DMS79 (cell line): ENCODE measurements around the gene OAF.

Experiments used
- DNase-seq: peaks from one replicate; lab custom pipeline; 2025; lab: John Stamatoyannopoulos, UW

The OAF gene

DNA sequence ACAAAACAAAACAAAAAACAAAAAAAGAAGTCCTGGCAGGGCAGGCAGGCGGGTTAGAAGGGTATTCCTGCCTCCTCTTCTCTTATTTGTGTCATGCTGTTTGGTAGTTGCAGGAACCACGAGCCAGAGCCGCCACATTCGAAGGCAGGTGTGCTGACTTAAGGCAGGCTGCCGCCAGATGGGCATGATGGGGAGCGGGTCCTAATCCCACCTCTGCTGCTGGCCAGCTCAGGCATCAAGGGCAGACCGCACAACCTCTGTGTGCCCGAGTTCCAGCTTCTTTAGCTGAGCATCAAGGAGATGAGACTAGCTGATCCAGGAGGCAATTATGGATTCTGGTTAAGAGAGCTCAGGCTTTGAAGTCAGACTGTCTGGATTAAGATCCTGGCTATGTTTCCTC, 12.1 kb downstream of the OAF start:
- DNase-seq = no peak

DNA sequence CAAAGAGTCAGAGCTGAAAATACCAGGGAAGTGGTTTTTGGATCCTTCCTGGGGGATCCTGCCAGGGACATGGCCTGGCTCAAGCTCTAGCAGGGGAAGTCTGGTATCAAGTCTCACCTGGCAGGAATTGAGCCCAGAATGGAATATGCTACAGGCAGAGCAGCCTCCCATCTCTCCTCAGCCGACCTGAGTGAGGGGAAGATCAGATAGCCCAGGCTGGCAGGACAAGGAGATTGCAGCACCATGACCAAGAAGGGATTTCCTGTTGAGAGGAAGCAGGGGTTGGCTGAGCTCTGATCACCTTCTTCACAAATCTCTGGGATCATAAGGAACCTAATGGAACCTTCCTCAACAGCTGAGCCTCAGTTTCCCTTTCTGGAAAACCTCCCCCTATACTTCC, 13.0 kb downstream of the OAF start:
- no peak for DNase-seq

DNA sequence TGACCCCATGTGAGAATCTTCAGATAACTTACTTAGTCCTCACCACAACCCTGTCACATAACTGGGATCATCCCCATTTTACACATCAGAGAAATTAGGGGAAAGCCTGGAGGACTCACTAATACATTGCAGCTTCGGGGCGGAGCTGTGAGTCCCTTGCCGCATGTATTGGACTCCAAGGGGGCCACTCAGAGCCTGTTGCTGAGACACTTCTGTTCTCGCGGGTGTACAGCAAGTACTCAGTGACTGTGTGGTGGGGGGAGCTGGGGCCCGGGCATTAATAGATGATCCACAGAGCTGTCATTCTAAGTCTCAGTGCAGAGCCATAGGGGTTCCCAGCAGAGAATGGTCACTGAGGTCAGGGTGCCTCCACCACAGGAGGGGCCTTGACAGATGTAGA, 13.5 kb downstream of the OAF start:
- no peak for DNase-seq

DNA sequence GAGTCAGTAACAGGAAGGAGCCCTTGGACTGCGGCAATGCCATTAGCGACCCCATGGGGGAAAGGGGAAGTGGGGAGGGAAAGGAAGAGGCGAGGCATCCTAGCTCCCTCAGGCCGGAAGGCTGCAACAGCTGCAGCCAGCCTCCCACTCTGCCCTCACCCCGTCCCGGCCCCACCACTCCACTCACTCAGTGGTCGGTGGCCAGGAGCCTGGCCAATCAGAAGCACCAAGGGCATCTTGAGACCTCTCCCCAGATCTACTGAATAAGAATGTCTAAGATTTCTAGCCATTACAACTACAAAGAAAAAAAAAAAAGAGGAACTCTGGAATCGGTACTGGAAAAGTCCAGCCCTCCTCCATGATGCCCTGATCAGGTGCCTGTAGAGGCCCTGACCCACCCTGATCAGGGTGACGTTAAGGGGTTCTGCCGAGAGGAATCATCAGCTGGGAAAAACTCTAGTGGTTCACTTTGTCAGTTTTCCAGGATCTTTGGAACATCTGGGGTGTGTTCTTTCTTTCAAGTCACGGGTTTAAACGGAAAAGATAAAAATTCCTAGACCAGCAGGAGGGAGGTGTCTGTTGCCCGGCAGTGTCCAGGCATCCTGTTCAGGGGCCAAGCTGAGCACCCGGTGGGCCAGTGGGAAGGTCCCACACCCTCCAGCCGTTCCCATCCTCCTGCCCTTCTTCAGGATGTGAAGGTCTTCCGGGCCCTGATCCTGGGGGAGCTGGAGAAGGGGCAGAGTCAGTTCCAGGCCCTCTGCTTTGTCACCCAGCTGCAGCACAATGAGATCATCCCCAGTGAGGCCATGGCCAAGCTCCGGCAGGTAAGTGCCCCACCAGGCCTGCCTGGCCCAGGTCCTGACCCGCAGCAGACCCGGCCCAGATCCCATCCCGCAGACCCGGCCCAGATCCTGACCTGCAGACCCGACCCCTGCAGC, 14.4 kb downstream of the OAF start:
- DNase-seq = no peak

DNA sequence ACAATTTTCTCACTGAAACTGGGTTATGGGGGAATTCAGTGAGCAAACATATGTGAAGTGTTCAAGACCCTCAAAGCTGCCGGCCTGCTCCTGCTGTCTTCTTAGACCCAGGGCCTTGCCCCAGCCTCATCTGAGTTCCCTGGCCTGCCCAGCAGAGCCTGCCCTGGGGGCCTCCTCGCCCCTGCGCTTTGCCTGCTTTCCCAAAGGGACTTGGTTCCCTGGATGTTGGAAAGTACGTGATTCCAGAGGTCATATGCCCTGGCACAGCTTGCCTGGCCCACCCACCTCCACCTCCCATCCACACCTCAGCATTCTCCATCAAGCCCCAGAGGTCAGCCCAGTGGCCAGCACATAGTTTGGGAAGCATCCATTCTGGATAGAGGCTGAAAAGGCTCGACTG, 15.4 kb downstream of the OAF start:
- no peak for DNase-seq

DNA sequence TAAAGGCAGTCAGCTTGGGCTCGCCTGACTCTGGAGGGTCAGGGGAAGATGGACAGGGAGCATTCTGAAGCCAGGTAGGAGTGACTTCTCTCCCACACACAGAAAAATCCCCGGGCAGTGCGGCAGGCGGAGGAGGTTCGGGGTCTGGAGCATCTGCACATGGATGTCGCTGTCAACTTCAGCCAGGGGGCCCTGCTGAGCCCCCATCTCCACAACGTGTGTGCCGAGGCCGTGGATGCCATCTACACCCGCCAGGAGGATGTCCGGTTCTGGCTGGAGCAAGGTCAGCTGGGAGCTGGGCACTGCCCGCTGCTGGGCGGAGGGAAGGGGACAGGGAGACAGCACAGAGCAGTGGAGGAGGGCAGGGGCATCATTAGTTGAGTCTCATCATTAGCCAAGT, 15.9 kb downstream of the OAF start:
- DNase-seq = no peak

DNA sequence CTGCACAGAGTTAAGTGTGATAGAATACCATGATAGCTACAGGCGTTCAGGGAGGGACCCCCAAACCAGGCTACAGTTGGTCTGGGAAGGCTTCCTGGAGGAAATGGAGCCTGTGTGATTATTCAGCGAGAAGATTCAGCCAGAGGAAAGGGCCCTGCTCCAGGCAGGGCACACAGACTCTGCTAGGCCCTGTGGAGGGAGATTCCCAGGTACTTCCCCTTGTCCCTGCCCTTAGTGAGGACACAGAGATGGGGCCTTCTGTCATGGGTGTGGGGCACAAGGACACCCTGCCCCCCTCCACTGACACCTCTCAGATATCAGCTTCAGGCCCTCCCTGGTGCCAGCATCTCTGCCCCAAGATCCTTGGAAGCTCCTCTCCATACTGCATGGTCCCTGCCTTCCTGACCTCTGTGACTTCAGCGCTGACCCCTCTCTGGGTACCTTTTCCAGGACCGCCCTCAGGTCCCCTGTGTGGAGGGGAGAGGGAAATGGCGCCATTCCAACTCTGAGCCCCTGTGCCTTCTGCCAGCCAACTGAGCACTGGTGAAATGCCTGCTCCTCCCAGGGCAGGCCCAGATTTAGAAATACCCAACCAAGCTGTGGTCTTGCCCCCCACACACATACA, 16.5 kb downstream of the OAF start:
- no peak for DNase-seq

DNA sequence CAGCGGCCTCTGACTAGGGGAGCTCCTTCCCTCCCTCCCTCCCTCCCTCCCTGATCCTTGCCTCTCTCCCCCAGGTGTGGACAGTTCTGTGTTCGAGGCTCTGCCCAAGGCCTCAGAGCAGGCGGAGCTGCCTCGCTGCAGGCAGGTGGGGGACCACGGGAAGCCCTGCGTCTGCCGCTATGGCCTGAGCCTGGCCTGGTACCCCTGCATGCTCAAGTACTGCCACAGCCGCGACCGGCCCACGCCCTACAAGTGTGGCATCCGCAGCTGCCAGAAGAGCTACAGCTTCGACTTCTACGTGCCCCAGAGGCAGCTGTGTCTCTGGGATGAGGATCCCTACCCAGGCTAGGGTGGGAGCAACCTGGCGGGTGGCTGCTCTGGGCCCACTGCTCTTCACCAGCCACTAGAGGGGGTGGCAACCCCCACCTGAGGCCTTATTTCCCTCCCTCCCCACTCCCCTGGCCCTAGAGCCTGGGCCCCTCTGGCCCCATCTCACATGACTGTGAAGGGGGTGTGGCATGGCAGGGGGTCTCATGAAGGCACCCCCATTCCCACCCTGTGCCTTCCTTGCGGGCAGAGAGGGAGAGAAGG, 18.1 kb downstream of the OAF start:
- DNase-seq = no peak

DNA sequence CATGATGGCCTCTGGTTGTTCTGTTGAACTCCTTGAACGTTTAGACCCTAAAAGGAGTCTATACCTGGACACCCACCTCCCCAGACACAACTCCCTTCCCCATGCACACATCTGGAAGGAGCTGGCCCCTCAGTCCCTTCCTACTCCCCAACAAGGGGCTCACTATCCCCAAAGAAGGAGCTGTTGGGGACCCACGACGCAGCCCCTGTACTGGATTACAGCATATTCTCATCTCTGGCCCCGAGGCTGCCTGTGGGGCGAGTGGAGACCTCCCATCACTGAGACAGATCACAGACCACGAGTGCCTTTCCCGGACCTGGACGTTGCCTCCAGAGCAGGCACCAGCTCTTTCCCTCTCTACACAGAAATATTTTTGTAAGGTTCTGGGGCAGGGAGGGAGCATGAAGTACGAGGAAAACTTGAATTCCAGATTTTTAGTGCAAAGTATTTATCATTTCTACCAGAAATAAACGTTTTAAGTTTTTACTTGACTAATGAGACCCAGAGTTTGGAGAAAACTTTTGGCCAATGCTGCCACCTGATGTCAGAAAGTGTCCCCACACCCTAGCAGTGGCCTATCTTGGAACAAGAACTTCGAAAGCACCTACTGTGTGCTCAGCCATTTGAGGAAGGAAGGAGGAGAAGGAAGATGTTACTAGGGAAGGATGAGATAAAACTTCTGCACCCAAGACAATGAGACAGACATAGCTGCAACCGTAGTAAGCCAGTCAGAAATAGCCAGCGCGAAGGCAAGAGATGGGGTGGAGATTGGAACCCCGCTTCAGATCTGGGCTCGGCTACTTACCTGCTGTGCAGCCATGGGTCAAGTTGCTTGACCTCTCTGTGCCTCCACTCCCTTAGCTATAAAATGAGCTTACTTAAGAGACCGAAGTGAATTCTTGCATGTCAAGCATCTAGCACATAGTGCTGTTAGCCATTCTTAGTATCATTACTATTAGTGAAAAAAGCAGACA, 18.9 kb downstream of the OAF start:
- no peak for DNase-seq

DNA sequence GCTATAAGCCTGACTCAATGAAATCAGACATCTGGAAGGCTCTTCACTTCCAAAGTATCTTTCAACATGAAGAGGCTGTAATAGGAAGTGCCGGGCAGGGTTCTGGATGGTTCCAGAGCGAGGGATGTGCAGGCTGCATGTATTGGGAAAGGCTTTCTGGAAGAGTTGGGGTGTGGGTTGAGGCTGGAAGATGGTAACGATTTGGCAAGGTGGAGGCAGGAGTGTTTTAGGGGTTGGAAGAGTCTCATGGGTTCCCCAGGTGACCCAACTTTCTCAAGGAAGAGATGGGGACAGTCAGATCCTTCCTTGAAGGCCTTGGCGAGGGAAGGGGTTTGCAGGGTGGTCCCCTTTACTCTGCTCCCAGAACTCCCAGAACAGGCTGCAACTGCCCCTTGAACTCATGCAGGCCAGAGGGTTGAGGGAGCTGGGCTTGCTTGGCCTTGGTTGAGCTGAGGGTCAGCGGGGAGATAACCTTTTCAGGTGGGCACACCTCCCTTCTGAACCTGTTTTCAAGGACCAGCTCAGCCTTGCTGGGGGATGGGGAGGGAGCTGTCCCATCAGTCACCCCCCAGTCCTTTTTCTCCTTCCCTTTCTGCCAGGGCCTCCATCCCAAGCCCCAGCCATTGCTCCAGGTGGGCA, 19.7 kb downstream of the OAF start:
- no peak for DNase-seq

DNA sequence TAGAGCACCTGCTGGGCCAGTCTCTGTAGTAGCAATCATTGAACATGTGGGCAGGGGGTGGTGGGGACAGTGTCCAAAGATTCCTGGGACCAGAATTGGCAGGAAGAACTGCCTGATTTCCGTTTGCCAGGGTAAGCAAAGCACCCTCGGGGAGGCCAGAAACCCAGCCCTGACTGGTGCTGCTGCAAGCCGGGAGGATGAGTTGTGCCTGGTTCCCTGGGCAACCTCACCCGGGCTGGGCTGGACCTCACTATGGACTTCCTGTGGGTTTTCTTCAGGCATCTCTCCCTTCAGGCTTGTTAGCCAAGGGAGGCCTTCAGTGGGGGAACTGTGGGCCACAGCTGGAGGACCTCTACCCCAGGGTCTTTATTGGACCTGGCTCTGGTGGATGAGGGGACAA, 21.1 kb downstream of the OAF start:
- no peak for DNase-seq

DNA sequence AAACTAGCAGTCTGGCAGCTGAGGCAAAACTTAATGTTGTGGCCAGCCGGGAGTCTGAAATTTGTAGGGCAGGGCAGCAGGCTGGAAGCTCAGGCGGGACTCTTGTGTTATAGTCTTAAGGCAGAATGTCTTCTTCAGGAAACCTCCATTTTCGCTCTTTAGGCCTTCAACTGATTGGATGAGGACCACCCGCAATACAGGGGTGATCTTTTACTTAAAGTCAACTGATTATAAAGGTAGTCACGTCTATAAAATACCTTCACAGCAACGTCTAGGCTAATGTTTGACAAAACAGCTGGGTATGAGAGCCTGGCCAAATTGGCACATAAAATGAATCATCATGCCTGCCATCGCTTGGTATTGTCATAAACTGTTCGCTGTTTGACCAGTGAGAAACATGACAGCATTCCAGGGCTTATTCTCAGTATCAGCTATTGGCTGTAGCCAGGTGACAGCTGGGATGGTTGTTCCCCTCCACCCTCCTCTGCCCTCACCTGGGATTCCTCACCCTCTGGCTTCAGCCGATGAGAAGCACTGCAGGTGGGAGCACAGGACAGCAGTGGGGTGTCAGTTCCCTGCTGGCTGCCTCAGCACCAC, 22.5 kb downstream of the OAF start:
- DNase-seq = no peak

DNA sequence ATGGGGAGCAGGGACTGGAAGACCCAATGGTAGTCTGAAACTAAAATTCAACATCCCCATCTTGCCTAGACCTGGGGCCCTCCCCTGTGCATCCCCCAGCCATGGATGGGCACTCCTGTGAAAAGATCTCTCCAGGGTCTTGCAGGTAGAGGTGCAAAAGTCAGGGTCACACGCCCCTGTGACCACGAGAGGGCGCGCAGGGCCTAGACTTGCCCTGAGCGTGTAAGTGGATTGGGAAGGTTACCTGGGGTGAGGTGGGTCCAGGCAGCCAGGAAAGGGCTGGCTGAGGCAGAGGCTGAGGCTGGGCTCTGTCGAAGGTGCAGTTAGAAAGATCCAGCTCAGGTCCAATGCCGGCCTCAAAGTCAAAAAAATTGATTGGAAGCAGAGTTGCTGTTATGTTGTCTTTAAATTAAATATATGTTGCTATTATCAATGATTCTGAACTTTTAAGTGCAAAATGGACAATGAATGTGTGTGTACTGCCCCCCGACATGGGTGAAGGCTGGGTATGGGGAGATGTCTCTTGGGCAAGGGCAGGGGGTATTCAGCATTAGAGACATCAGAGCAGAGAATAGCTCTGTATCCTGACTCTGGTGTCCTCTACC, 24.3 kb downstream of the OAF start:
- peak; percentile 60 for DNase-seq

DNA sequence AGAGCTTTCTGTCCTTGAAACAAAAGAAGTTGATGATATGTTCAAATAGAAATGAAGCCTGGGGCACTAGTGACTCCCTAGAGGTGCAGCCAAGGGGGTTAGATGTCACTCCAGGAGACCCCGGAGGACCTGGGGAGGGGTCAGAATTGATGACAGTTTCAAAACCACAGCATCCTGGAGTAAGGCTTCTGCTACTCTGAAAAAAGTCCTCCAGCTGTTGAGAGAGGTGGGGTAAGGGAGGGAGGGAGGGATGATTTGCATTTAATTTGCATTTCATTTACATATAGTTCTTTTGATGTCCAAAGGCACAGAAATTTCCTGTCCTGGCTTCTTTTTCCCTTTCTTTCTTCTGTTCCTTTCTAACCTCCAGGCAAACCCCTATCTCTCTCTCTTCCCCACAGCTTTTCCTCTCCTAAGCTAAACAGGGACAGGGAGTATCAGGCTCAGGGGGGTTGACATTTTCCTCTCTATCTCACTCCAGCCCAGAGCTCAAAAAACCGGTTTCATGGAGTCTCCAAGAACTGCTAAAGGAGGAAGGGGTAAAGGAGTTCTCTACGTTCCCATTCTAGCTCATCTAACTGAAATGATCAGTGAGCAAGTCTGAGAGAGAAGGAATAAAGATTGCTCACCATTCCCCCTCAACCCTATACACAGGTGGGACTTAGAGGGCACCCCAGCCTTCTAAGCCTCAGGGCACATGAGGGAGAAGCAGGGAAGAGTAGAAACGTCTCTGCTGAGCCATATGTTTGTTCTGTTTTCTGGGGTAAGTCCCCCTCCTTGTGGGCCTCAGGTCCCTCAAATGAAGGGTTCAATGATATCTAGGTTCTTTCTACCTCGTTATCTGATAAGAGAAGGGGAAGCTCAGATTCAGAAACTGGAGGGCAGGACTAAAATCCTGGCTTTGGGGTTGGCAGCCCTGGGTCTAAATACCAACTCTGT, 25.6 kb downstream of the OAF start:
- no peak for DNase-seq

DNA sequence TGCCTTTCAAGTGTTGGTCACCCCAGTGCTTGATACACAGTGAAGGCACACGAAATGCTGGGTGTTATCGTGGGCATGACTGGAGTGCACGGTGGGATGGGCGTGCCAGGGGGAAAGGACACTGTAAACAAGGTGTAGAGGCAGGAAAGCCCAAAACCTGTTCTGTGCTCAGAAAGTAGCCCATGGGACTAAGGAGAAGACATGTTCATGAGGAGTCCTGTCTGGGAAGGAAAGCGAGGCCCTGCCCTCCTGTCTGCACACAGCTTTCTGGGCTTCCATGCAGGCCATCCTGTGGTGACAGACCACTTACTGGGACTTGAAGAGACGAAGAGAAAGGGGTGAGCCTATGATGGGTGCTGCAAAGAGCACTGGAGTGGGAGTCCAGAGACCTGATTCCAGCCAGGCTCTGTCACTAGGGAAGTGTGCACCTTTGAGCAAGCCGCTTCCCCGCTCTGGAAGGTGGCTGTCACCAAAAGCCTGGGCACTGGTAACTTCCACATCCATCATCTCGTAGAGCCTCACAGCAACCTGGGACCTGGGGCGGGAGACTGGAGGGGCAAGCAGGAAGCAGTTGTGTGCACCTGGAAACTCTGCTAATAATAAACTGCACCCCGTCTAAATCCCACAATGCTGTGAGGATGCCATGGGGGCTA, 28.3 kb downstream of the OAF start:
- DNase-seq = no peak

DNA sequence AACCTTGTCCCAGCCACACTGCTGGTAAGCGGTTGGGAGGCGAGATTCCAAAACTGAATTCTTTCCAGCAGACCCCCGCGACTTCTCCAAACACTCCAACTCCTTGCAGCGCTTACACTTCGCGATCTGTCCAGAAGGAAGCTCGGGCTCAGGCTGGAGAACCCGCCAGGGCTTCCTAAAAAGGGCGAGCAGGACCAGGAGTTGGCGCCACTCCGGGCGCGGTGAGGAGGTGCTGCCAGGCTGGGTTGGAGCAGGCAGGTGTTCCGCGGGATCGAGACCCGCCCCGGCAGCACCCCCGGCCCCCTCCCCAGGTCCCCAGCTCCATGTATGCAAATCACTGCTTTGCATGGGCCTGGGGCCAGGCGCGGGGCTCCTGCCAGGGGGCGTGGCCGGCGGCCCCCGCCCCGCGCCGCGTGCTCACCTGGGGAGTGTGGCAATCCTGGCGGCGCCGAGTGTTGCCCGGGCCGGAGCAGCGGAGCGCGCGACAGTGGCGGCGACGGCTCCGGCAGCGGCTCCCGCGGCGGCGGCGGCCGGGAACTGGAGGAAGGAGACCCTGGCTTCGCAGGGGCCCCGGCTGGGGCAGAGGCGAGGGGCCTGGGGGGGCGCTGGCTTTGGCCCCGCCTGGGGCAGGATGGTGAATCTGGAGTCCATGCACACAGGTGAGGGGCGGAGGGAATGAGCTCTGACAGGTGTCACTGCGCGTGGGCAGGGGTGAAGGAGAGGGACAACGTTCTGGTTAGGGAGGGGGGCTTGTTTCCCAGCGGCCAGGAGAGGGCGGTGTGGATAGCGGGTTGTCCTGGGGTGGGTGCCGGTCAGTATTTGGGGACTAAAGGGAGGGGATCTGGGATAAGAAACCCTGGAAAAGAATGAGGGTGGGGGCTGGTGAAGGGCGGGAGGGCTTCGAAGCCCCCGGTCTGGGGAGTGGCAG, 29.1 kb downstream of the OAF start, which contains the start of gene POU2F3:
Gene POU2F3, plus strand, starts transcription at position 428 of the 928 bp plus-strand sequence. Its CDS starts 204 bp downstream, at position 632.
- peak; percentile 28 for DNase-seq

DNA sequence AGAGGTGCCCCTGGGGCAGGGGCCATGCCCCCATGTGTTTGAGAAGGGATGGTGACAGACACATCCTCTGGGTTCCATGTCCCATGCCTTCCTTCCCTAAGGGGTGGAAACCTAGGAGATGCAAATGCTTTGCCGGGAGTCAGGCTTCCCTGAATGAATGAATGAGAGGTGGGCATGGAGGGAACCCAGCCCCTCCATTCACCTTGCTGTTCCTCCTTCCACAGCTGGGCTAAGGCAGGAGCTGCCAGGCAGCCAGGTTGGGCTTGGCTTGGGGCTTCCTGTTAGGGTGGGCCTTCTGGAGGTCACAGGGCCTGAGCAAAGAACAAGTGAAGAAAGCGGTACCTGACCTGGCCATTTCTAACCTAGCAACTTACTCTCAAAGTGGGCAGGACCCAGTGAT, 30.0 kb downstream of the OAF start:
- no peak for DNase-seq

DNA sequence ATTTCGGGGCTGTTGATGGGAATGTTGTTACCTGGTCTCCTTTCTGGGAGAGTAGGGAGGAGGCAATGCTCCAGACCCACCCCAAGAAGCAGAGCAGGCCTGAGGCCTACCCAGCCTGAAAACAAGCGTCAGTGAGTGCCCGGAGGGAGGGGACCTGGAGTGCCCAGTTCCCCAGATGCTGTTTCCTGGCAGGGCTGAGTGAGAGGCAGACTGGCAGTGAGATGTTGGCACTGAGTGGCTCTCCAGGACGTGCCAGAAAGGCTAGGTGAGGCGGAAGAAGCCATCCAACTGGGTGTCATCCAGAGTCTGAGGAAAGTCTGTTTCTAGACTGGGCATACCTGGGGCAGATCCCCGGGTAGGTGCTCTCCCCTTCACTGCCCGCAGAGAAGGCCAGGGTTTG, 30.4 kb downstream of the OAF start:
- DNase-seq = no peak
